ENCODE data around the gene FYCO1.
A peak's percentile ranks its signal among the peaks of the same experiment; 100 is the strongest.

The FYCO1 gene

DNA sequence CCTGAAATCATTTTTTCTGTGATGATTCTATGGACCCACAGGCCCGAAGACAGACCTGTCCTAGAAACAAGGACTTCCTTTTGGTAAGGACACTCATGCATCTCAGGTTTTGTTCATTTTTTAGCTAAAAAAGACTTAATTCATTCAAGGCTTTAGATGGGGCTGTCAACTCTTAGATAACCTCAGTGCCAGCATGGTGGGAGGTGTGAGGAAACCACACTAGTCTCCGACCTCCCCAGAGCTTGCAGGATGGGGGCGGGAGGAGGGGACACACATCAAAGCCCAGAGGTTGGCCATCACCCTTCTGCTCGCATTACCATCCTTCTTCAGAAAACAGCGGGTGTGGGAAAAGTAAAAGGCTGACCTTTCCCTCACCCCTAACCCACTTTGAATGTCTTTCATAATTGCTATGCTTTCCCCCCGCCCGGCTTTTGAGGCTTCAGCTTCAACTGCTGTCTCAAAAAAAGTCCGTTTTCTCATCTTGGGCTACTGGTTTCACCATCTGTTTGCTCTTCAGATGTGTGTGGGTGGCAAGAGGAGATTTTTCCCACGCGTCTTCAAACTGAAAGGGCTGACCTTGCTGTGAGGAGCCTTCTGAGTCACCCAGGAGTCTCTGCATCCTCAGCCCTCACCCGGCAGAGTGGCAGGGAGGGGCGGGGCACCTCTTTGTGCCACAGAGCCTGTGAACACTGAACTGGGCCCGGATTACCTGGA lies 79.9 kb downstream of the FYCO1 start:
- peak; percentile 75 for DNase-seq (ENCODE audit: low read depth)

DNA sequence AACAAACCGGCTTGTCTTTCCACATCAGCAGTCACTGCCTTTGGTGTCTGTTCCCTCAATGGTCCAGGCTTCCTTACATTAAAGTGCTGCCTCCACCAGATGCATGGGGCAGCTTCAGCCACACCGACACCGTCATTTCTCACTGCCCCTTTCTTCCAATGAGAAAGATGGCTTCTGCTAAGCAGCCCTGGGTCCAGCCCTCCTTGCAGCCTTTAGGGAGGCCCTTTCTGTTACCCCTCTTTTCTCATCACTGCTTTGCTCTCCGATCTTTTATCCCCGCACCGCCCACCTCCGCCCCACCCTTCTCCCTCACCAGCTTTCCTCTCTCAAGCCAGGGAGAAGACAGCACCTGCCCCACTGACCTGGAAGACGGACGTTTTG lies 80.6 kb downstream of the FYCO1 start:
- no peak for DNase-seq (ENCODE audit: low read depth)

DNA sequence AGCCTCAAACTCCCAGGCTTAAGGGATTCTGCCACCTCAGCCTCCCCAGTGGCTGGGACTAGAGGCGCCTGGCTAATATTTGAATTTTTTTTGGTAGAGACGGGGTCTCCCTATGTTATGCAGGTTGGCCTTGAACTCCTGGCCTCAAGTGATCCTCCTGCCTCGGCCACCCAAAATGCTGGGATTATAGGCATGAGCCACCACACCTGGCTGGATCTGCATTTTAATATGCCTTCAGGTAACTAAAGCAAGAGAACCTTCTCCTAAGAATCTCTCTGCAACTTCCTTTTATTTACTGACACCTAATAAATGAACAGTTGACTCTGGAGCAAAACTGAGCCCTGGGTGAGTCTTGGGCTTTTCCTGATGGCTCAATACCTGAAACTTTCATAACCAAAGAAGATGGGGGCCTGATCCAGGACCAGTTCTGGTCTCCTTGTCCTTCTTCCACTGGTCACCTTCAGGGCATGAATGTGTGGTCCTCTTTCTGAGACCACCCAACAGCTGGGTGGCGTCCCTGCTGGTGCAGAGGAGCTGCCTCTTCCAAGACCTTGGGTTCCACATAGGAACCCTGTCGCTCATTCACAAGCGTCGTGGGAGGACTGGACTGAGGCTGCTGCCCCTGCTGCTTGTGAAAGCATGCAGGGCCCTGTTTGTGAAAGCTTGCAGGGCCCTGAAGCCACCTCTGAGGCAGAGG lies 81.1 kb downstream of the FYCO1 start:
- DNase-seq (ENCODE audit: low read depth), result no peak

DNA sequence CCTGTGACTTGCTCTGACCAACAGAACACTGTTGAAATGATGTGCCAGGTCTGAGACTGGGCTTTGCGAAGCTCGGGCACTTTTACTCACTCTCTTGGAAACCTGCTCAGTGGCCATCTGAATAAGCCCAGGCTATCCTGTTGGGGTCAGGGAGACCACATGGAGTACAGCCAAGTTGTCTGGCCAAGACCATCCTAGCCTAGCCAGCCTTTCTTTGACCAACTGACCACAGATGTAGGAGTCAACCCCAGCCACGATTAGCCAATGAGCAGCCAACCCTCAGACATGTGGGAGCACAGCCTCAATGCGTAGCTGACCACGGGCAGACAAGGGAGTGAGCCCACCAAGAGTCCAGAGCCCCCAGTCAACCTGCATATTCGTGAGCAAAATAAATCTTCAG lies 83.2 kb downstream of the FYCO1 start:
- no peak for DNase-seq (ENCODE audit: low read depth)

DNA sequence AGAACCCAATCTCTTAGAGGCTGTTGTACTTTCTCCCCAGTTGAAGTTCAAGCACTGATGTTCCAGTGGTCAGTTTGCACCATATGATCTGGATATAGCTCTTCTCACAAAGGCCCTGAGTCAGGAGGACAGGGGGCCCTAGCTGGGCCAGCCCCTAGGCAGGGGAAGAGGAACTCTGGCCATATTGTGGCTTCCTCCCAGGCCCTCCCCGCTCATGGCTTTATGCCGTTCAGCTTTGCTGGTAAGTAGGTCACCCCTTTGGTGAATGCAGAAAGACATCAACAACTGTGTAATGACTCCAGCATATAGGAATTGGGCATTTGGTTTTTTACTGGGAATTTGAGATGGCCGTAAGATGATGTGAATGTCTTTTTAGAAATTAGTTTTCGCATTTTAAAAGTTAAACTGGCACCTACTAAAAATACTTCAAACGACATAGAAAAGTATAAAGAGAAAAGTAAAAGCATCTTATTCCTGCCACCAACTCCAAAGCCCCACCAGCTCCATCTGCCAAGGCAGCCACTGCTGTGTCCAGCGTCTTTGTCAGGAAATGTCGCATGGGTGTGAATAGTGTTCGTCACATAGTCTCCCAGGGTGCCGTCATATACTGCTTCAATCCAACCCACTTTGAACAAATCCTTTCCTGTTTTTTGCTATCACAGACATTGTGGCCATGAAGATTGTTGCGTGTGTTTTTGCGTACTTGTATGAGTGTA lies 84.0 kb downstream of the FYCO1 start:
- DNase-seq (ENCODE audit: low read depth), result no peak

DNA sequence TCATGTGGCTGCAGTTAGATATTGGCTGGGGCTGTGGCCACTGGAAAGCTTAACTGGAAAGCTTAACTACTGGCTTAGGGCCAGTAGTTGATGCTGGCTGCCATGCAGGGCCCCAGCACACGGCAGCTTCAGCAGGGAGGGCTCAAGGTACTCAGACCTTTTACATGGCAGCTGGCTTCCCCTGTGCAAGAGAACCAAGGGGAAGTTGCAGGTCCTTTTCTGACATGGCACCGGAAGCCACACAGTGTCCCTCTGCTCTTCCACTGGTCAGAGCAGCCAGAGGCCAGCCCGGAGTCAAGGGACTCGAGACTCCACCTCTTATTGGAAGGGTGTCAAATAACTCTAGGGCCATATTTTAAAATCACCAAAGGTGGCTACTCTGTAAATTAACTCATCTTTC lies 84.7 kb downstream of the FYCO1 start:
- no peak for DNase-seq (ENCODE audit: low read depth)

- DNase-seq (ENCODE audit: low read depth), result no peak
Measured at GRCh38 chr3:45909542-45909941, 86.1 kb downstream of the FYCO1 start.

- DNase-seq (ENCODE audit: low read depth), result no peak
Measured at GRCh38 chr3:45908761-45909160, 86.9 kb downstream of the FYCO1 start.

DNA sequence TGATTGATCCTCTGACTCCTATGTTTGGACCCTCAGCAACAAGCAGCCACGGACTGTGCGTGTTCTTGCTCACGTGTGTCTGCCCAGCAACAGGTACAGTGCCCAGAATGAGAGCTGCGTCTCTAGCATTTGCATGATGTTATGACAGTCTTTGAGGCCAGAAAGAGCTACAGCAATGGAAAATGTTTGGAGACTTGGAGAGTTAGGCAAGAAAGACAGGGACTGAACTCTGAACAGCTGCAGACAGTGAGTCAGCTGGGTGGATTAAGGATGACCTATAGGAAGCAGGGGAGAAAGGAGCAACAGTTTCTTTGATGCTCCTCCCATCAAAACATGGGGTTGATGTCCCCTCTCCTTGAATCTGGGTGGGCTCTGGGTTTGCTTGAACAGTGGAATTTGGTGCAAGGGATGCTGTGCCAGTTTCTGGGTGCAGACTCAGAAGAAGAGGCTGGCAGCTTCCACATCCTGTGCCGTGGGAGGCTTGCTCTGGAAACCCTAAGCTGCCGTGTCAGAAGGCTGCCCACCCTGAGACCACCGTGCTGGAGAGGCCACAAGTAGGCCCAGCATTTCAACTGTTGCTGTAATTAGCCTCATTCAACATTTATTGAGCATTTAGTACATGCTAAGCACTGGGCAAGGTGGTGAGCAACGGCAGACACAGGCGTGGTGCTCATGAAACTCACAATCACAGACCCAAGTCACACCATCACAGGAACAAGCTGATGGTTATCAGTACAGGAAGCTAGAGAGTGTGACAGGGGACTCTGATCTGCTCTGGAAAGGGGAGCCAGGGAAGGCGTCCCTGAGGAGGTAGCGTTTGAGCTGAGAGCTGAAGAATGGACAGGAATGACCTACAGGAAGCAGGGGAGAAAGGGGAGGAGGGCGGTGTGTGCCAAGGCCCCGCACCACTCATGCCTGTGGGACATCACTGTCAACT lies 87.6 kb downstream of the FYCO1 start:
- DNase-seq (ENCODE audit: low read depth), result no peak

DNA sequence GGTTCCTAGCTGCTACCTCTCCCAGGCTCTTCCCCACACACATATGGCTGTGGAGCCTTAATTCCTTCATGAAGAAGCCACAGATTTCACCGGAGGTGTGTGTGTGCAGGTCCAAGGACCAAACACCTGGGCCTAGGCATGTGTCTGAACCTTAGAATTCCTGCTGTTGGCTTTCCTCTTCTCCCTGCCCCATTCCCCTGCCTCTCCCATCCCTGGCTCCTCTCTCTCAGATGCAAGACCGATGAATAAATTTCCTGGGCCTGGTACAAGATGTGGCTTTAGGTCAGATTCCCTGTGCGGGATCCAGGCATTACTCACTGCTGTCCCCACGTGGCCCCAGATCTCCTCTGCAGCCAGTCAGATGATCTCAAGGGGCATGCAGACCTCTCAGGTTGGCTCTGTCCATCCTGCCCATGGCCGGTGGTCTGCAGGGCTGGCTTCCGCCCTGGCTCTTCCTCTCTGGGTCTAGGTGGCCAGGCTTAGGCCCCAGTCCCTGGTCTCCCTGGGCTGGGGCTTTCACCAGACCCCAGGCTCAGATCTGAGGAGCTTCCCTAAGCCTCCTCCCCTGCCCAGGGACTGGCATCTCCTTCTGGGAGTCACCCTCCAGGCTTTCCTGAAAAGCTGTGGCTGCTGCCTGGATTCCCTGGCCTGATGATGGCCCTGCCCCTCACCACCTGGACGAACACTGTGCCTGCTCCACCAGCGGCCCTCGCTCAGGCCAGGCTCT lies 88.8 kb downstream of the FYCO1 start:
- DNase-seq (ENCODE audit: low read depth), result no peak

GRCh38 chr3:45905755-45906154 lies 89.9 kb downstream of the FYCO1 start:
- no peak for DNase-seq (ENCODE audit: low read depth)

DNA sequence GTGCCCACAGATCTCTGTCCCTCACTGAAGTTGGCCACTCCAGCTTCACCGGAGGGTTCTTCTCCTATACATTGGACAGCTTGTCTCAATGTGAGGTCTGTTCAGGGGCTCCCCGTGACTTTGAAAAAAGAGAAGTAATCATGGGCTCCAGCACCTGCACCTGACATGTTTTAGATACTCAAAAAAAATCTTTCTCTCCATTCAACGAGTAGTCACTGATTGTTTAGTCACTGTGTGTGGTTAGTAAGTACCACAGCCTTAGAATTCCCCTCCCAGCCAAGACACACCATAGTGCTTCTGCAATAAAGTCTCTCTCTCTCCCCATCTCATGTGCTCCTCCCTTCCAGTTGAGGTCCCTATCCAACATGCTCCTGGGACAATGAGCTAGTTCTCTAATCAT lies 90.7 kb downstream of the FYCO1 start:
- DNase-seq (ENCODE audit: low read depth), result no peak

DNA sequence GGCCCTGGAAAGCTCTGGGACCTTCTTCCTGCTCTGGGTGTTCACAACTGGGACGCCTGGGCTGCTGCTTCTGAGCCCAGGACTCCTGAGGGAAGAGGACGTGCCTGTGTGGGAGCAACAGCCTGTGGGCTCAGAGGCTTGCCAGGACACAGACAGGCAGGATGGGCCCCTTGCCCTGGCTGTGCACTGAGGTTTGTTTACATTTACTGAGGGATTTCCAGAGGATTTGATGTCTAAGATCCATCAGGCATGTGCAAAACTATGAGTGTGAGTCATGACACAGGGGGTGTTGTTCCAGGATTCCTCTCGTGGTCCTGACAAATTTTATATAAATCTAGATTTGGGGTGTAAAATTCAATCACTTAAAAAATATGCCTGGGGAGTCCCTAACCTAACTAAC lies 98.7 kb downstream of the FYCO1 start:
- no peak for DNase-seq (ENCODE audit: low read depth)

DNA sequence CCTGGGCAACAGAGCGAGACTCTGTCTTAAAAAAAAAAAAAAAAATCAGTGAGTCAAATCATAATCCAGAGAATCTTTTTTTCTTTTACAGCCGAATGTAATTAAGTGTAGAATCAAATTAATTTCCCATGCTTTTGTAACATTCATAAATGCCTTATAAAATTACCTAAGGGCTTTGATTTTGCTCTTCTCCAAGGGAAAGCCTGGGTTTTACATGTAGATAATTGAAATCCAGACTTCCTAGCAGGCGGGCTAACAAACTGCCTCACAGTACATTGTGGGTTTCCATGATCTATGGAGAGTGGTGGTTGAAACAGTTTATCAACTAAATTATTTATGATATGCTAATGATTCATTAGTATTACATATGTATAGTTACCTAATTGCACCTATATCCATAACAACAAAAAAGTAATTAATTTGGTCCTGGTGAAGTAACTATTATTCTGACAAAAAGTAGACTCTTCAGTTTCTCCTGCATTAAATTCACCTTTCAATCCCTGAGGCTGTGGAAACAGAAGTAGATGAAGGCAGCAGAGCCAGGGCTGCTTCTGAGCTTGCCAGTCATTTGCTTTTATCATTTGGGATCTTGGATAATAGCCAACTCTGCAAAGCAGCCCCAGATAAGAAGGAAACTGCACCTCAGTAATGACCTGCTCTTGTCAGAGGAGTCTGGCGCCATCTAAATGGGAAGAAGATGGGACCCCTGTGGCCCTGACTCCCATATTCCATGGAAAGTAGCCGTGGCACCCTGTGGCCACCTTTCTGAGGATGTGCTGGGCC lies 99.7 kb downstream of the FYCO1 start:
- DNase-seq (ENCODE audit: low read depth), result no peak

DNA sequence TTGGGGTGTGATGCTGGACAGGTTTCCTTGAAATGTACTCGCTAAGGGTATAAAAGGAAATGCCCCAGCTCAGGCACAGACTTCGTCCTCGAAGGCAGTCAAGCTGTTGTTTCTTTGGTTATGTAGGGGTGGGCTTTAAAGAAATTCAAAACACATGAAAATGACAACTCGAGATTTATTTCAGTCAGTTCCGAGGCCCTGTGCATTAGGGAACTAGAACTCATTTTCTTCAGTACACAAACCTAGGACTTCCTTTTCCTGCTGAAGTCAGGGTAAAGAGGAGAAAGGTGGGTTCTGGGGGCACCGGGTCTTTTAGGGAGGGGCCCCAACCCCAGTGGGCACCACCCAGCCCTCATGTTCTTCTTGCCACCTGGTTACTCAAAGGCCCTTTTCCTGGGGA lies 101.6 kb downstream of the FYCO1 start:
- DNase-seq (ENCODE audit: low read depth), result no peak

- no peak for DNase-seq (ENCODE audit: low read depth)
Measured at GRCh38 chr3:45892161-45892560, 103.5 kb downstream of the FYCO1 start.

- DNase-seq (ENCODE audit: low read depth), result no peak
Measured at GRCh38 chr3:45890405-45890804, 105.2 kb downstream of the FYCO1 start.

DNA sequence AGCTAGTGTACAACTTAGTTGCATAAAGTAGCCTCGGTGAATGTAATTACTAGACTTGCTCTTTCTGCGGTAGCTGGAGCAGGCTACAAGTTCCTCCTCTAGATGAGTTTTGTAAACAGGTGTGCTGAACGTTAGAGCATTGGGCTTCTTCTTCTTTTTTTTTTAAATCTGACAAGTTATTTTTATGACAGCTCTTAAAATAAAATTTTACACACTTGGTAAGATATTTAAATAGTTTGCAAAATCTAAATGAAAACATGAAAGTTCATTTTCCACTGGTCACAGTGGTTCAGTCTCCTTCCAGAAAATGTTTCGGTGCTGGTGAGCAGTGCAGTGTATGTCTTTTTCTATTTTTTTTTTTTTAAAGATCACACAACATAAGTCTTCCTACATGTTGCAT lies 106.3 kb downstream of the FYCO1 start:
- no peak for DNase-seq (ENCODE audit: low read depth)

- no peak for DNase-seq (ENCODE audit: low read depth)
Measured at GRCh38 chr3:45887759-45888511, 107.7 kb downstream of the FYCO1 start.

DNA sequence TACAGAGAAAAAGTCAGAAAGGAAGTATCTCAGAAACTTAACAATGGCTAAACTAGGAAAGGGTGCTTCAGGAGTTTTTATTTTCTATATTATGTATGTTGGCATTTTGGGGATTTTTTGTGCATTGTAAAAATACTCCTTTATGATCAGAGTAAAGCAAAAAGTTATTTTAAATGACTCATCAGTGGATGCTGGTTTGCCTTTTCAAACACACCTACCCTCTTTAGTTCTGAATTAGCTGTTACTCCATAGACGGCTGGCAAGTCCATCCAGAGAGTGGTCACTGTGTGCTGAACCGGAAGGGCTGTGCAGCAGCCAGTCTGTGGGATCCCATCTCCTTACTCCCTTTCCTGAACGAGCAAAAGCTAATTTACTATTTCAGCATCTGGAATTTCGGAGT lies 108.3 kb downstream of the FYCO1 start:
- no peak for DNase-seq (ENCODE audit: low read depth)
